Measurements from ENCODE around the gene HIVEP2. TPM values are rescaled to one million over a fixed set of nuclear protein-coding genes. Genes with fewer than 3 reads are reported as not detected.
A peak's percentile ranks its signal among the peaks of the same experiment; 100 is the strongest.

The HIVEP2 gene
- total RNA-seq, 1 experiment from 2014 or later: 14.6 TPM

- no peak for DNase-seq (ENCODE audit: low read depth)
These were observed 77.6 kb downstream of the HIVEP2 start for GRCh38 chr6:142867355-142867801.

- no peak for DNase-seq (ENCODE audit: low read depth)
These were observed 81.0 kb downstream of the HIVEP2 start for GRCh38 chr6:142863981-142864380.

- DNase-seq (ENCODE audit: low read depth): no peak
These were observed 83.3 kb downstream of the HIVEP2 start for GRCh38 chr6:142861711-142862110.

GRCh38 chr6:142860498-142860897 is 84.5 kb downstream of the HIVEP2 start:
- no peak for DNase-seq (ENCODE audit: low read depth)

DNA sequence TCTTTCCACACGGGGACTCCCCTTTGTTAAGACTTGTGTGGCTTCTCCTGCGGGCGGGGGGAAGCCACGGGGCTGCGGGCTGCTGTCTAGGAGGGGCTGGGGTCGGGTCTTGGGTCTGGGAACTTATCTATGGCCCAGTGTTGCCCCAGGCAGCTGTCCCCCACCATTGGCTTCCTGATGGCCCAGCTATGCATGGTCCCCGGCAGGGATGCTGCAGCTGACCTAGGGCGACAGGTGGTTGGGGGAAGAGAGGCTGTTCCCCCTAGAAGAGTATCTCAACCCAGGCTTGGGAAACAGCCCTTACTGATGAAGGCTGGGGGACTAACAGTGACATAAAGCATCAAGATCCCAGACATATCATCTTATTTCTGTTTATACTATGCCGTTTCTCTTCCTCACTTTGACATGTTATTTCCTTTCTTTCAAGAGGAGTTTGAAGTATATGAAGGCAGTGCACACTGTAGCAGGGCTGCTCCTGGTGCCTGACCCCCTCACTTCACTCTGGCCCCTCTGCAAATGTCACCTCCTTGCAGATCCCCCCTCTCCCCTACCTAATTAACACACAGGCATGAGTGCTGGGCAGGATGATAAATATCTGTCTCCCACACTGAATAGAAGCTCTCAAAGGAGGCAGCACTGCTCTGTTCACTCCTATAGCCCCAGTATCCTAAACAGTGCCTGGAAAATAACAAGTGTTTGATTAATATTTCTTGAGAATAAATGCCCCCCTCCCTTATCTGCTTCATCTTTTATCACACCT is 87.0 kb downstream of the HIVEP2 start:
- DNase-seq (ENCODE audit: low read depth): no peak

DNA sequence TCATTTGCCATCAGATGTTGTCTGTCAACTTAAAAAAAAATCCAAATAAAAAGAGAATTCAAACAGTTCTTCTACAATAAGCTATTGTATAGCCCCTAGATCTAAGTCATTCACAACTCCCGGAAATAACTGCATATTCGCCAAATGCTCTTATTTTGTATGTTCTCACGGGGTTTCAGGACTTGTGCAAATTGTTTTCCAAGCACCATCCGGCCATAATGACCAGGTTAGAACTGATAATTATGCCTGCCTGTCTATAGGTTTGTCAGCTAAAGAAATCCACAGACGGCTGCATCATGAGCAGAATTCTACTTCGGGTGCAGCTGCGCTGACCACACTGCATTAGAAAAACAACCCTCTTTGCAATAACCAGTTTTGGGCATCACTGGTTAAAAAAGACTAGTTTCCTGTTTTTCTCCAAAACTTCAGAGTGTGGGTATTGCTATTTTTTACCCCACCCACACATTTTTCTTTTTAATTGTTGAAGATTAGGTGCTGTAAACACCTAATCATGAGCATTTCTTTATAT is 87.7 kb downstream of the HIVEP2 start:
- DNase-seq (ENCODE audit: low read depth): no peak

GRCh38 chr6:142856624-142857232 is 88.2 kb downstream of the HIVEP2 start:
- no peak for DNase-seq (ENCODE audit: low read depth)

GRCh38 chr6:142855893-142856623 is 88.9 kb downstream of the HIVEP2 start:
- DNase-seq (ENCODE audit: low read depth): no peak

DNA sequence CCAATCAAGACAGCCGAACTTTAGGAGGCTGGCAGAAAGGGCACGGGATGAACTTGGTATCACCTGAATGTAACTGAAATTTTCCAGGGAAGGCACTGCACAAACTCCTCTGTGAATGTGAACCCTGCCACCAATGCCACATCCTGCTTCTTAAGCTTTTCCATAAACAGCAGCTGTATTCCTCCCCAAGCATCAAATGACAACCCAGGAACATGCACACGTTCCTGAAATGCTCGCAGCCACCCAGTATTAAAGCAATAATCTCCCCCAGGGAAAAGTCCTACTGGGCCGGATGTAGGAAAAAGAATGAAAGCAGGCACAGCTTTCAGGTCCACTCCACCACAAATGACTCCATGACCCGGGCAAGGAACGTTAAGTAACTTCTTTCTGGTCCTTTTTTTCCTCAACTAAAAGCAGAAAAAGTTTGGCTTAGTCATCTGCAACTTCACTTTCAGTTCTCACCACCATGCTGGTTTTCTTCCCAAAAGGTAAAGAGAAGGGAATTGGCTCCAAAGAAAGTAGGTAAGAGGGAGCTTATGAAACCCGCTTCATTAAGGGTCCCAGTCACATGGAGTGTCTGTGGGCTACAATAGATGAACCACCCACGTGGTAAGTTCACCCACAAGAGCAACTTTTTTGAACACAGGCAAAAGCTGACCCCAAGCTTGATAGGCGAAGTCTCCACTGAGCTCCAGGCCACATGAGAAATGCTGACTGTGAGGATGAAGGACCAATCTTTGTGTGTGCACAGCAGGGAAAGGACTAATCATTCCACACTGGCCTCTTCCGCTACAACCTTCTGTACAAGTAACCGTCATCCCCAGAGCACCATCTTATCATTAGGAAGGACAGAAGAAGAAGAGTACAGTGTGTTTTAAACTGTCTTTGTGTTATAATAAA is 90.1 kb downstream of the HIVEP2 start:
- DNase-seq (ENCODE audit: low read depth): peak; percentile 68

GRCh38 chr6:142853244-142854180 is 91.5 kb downstream of the HIVEP2 start:
- peak; percentile 75 for DNase-seq (ENCODE audit: low read depth)

DNA sequence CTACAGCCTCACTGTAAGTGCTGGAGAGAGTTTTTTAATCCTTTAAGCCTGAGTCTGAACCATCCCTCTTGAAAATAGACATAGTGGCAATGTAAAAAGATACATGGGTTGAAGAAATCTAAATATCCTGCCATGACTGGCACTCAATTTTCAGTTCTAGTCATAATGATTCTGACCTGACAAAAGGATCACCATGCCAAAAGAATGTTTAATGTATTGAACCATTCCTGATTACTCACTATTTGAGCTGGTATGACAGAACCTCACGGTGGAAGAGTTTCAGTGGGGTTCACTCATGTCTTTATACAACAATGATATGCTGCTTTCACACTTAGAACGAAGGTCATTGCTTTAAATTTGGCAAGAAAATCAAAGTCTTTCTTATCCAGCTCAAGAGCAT is 93.4 kb downstream of the HIVEP2 start:
- DNase-seq (ENCODE audit: low read depth): peak; percentile 65

DNA sequence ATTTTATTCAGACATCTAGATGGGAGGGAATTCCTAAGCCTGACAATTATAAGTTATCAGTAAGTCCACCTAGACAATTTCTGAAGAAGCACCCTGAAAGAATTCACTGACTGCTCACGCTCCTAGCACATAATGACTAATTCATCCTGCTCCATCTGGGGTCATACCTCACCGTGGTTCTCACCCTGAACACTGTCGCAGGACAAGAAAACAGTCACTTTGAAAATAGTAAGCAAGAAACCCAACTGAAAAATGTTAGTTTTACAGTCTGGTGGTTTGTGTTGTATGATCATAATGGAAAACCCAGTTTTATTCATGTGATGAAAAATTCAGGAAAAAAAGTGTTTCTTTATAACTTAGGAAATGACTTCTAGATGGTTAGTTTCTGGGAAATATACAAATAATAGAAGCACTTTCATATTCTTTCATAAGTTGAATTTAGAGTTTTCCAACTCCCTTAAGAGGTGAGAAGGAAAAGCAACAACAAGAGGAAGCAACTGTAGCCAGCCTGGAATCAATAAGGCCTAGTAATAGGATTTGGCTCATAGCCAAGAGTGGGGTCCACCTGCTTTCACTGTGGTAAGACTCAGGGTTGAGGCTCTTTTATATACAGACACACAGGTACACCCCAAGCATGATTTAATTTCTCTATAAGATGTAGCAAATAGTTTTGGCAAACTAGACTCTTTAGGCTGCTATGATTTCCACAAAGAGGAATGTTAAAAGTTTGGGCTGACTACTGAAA is 94.1 kb downstream of the HIVEP2 start:
- DNase-seq (ENCODE audit: low read depth): peak; percentile 82

DNA sequence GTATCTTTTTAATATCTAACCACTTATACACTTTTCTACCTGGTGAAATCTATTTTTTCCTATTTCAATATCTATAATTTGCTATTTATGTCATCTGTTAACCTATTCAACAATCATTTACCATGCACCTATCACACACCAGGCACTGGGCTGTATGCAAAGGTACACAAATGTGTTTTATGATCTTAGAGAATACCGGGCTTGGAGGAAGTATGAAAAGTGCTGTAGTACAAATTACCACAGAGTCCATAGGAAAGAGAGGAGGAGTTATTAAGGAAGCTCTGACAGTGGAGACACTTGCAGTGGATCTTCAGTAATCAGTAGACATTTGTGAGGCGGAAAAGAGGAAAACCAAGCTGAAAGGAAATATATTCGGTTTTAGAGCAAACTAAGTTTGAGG is 96.0 kb downstream of the HIVEP2 start:
- no peak for DNase-seq (ENCODE audit: low read depth)

DNA sequence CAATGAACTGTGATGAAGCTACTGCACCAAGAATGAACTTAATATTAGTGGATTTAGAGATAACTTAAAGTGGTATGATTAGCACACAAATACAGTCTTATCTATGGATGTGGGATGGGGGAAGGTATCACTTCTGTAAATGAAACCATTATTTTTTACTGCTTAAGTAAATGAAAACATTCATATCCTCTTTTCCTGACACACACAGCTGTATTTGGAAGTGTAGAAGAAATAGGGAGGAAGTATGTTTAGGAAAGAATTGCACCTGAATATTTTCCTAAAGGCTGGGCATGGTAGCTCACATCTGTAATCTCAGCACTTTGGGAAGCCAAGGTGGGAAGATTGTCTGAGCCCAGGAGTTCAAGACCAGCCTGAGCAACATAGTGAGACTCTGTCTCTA is 96.8 kb downstream of the HIVEP2 start:
- no peak for DNase-seq (ENCODE audit: low read depth)

DNA sequence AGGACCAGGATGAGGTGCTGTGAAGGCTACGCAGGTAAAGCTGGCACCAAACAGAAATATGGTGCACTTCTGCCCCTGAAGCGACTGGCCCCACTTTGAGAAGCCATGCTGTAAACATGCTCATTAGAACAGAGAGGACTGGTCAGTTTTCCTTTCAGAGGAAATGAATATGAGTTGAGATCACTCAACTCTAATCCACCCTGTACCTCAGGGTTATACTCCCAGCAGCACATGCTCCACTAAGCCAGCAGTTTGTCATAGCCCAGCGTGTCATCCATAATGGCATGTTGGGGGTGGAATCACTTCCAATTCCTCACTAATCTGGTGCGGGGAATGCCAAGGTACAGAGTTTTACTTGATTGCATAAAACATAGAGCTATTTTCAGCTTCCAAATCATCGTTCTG is 98.1 kb downstream of the HIVEP2 start:
- peak; percentile 98 for DNase-seq (ENCODE audit: low read depth)

GRCh38 chr6:142846459-142846831 is 98.5 kb downstream of the HIVEP2 start:
- DNase-seq (ENCODE audit: low read depth): peak; percentile 80

DNA sequence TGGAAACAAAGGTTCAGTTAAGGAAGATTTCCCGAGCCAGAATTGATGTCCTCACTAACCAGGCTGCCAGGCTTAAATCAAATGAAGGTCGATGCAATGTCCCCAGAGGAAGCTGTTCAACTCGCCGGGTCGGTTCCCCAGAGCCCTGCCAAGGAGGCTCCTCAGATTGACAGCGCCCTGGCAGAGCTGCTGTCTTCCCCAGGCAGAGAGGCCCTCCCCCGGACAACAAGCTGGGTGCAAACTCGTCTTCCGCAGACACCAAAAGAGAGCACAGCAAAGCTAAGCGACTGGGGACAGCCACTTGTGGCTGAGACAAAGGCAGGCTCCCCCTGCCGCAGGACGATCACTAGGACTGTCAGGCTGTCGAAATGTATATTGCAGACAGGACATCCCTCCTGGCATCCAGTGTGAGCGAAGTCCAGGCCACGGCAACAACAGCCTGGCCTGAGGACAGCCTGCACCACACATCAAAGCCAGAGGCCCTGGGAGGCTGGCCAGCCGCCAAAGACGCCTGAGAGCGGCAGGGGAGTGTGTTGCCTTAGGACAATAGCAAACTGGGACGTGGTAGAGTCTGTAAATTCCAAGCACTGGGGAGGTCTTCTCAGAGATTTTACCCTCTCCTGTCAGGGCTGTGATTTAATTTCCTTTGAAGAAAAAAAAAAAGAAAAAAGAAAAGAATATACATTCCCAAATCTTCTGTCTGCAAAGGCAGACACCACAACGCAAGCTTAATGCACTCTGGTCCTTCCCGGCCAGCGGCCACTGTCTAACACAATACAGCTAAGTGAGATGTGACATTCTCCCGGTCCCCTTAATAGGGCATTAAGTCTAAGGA is 99.1 kb downstream of the HIVEP2 start:
- peak; percentile 99 for DNase-seq (ENCODE audit: low read depth)

DNA sequence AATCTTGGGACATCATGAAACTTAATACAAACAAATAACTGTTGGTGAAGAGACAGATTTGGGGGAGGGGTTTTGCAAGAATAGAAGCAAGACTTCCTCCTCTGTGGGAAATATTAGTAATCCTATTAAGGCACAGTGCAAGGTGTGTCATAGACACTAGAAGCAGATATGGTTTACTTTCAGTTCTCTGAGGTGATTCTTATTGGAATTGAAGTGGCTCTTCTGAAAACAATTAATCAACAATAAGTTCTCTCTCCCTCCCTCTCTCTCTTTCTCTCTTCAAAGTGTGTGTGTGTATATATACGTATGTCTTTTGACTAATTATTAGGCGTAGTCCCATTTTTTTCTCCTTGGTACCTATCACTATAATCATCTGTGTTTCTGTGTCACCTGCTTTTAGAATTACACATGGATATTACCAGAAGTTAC is 99.8 kb downstream of the HIVEP2 start:
- peak; percentile 70 for DNase-seq (ENCODE audit: low read depth)

Measured in M059J (cell line).